SU-DHL-6 (cell line): ENCODE data around the gene SCUBE1.

Experiments
- CTCF ChIP-seq: fragments of 200-600 bp; sonication (generic); IDR thresholded peaks from one replicate; pipeline ENCODE4 v1.5.1; 2017; ENCODE audit warnings: antibody characterized with exemption, mild to moderate bottlenecking, low read length, moderate library complexity; ENCODE audit not compliant: insufficient read depth, poor library complexity, severe bottlenecking
- EZH2phosphoT487 ChIP-seq: fragments of 200-600 bp; sonication (generic), shearing (Covaris generic); conservative IDR thresholded peaks from 2 replicates; pipeline ENCODE4 v1.6.1; 2018; ENCODE audit warnings: mild to moderate bottlenecking, antibody characterized with exemption, low read length, moderate library complexity, mixed read lengths

- TF ChIP-seq CTCF (no peak), EZH2phosphoT487 (no peak)
Measured at GRCh38 chr22:43360576-43360975, 17.4 kb upstream of the SCUBE1 start.
